SU-DHL-6 (cell line): ENCODE measurements around the gene ETV6.

Experiments used
- H2AFZ ChIP-seq: fragments of 200-600 bp; sonication (generic); 2 replicates; pipeline ENCODE4 v1.6.1; 2014; ENCODE audit warnings: low read depth, mild to moderate bottlenecking, moderate library complexity, mixed read lengths, antibody characterized with exemption, low read length; ENCODE audit not compliant: severe bottlenecking
- H3F3A ChIP-seq: fragments of 200-600 bp; shearing (Covaris generic); 2 replicates; pipeline ENCODE4 v1.6.0; 2016; ENCODE audit warnings: antibody characterized with exemption, mild to moderate bottlenecking; ENCODE audit not compliant: insufficient read depth
- H3K27ac ChIP-seq: fragments of 200-600 bp; sonication (generic); 2 replicates; pipeline ENCODE4 v1.5.1; 2016; ENCODE audit warnings: low read depth, mild to moderate bottlenecking, low read length, moderate library complexity, mixed read lengths
- H3K27me3 ChIP-seq: fragments of 200-600 bp; sonication (generic), shearing (Covaris generic); 2 replicates; pipeline ENCODE4 v1.6.0; 2014; ENCODE audit warnings: mild to moderate bottlenecking, low read length
- H3K36me3 ChIP-seq: fragments of 200-600 bp; sonication (generic); 2 replicates; pipeline ENCODE4 v1.6.1; 2014; ENCODE audit warnings: mild to moderate bottlenecking, low read length, mixed read lengths
- H3K4me2 ChIP-seq: fragments of 300-600, 200-600 bp; shearing (Covaris generic), sonication (generic); 2 replicates; pipeline ENCODE4 v1.6.0; 2014; ENCODE audit warnings: low read length, low read depth, mild to moderate bottlenecking; ENCODE audit not compliant: poor library complexity, severe bottlenecking
- H3K4me3 ChIP-seq: fragments of 200-600 bp; sonication (generic); 2 replicates; pipeline ENCODE4 v1.5.1; 2014; ENCODE audit warnings: antibody characterized with exemption, low read length, mild to moderate bottlenecking, mixed read lengths; ENCODE audit not compliant: insufficient read depth, poor library complexity, severe bottlenecking
- H3K79me2 ChIP-seq: fragments of 200-600 bp; sonication (generic); 2 replicates; pipeline ENCODE4 v1.6.1; 2014; ENCODE audit warnings: mild to moderate bottlenecking, low read length, moderate library complexity; ENCODE audit not compliant: insufficient read depth
- H3K9ac ChIP-seq: fragments of 200-600 bp; sonication (generic); 2 replicates; pipeline ENCODE4 v1.7.0; 2014; ENCODE audit warnings: mild to moderate bottlenecking, low read length
- H3K9me2 ChIP-seq: fragments of 200-600 bp; sonication (generic); replicated peaks from 2 replicates; pipeline ENCODE4 v1.6.1; 2014; ENCODE audit warnings: low read length; ENCODE audit not compliant: insufficient read depth
- H3K9me3 ChIP-seq: fragments of 200-600 bp; sonication (generic); 2 replicates; pipeline ENCODE4 v1.6.1; 2014; ENCODE audit warnings: low read length, mixed read lengths; ENCODE audit not compliant: insufficient read depth
- H4K20me1 ChIP-seq: fragments of 200-600 bp; sonication (generic); 2 replicates; pipeline ENCODE4 v1.6.1; 2014; ENCODE audit warnings: low read depth, mild to moderate bottlenecking, antibody characterized with exemption, low read length, moderate library complexity, mixed read lengths
- EZH2phosphoT487 ChIP-seq: fragments of 200-600 bp; sonication (generic), shearing (Covaris generic); conservative IDR thresholded peaks from 2 replicates; pipeline ENCODE4 v1.6.1; 2018; ENCODE audit warnings: mild to moderate bottlenecking, antibody characterized with exemption, low read length, moderate library complexity, mixed read lengths
- TF ChIP-seq, protein P1 (sequence below): fragments of 200-600 bp; sonication (generic); IDR thresholded peaks from one replicate; pipeline ENCODE4 v1.5.1; 2017; ENCODE audit warnings: antibody characterized with exemption, mild to moderate bottlenecking, low read length, moderate library complexity; ENCODE audit not compliant: insufficient read depth, poor library complexity, severe bottlenecking

ETV6 gene

DNA sequence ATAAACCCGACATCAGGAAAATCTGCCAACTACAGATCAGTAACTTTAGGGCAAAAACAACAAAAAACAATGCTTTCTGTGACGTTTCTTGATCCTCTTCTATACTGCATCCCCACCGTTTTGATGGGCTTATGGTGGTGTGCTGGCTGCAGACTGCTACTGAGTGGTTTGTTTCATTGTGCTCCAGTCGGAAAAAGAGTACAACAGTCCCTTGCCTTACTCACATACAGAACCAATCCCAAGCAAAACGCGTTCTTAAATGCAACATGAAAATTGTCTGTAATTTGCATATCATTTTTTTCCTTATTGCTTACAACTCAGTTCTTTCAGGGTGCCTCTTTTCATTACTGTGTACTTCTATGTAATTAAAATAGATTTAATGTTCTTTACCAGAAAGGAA, 2.3 kb downstream of the ETV6 start:
- Histone ChIP-seq H4K20me1 (no peaks in the 10 kb centered on the region), H3K9me3 (no peaks in the 10 kb centered on the region), H2AFZ (no peak overlapping the region), H3K27ac (no peak overlapping the region), H3K4me2 (no peak overlapping the region), H3K27me3 (no peaks in the 10 kb centered on the region), H3K9me2 (no peaks in the 10 kb centered on the region), H3K9ac (no peak overlapping the region), H3K4me3 (no peak overlapping the region), H3F3A (no peaks in the 10 kb centered on the region), H3K36me3 (no peaks in the 10 kb centered on the region), H3K79me2 (no peaks in the 10 kb centered on the region)
- TF ChIP-seq EZH2phosphoT487: no peak
- TF ChIP-seq, protein P1, sequence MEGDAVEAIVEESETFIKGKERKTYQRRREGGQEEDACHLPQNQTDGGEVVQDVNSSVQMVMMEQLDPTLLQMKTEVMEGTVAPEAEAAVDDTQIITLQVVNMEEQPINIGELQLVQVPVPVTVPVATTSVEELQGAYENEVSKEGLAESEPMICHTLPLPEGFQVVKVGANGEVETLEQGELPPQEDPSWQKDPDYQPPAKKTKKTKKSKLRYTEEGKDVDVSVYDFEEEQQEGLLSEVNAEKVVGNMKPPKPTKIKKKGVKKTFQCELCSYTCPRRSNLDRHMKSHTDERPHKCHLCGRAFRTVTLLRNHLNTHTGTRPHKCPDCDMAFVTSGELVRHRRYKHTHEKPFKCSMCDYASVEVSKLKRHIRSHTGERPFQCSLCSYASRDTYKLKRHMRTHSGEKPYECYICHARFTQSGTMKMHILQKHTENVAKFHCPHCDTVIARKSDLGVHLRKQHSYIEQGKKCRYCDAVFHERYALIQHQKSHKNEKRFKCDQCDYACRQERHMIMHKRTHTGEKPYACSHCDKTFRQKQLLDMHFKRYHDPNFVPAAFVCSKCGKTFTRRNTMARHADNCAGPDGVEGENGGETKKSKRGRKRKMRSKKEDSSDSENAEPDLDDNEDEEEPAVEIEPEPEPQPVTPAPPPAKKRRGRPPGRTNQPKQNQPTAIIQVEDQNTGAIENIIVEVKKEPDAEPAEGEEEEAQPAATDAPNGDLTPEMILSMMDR: no peak

DNA sequence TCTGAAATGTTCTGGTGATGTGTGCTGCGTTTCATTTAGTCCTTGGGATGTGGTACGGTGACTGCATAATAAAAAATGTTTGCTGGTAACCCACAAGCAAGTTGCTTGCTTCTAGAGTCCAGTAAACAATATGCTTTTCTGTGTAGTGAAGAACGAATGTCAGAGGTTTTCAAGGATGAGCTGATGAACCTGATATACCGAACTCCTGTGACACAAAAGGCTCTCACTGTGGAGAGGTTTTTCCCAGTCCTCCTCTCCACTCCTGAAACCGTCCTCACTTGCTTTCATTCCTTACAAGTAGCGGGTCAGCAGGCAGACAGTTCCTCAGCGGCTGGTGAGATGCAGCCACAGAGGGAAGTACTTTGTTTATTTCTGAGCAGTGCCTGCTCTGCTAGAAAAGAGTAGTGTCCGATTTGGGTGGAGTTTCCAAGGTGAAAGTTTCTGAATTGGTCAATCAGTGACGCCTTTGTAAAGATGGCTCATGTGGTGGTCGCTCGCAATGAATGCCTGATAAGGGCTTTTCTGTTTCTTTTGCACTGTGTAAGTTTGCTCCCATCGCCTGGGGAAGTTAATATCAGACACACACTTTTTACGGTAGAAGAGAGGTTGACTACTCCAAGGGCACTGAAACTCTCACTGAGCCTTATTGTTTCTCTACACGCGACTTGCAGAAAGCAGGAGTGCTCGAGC, 3.0 kb downstream of the ETV6 start:
- H3K27ac ChIP-seq: no peak overlapping the region
- H3K79me2 ChIP-seq: no peaks in the 10 kb centered on the region
- no peaks in the 10 kb centered on the region for H3K36me3 ChIP-seq
- TF ChIP-seq EZH2phosphoT487: no peak
- TF ChIP-seq, protein P1: no peak
- H3K27me3 ChIP-seq: no peaks in the 10 kb centered on the region
- H2AFZ ChIP-seq: no peak overlapping the region
- H3K9me3 ChIP-seq: no peaks in the 10 kb centered on the region
- H3F3A ChIP-seq: no peaks in the 10 kb centered on the region
- H3K9me2 ChIP-seq: no peaks in the 10 kb centered on the region
- no peak overlapping the region for H3K4me3 ChIP-seq
- no peaks in the 10 kb centered on the region for H4K20me1 ChIP-seq
- no peak overlapping the region for H3K4me2 ChIP-seq
- H3K9ac ChIP-seq: no peak overlapping the region

DNA sequence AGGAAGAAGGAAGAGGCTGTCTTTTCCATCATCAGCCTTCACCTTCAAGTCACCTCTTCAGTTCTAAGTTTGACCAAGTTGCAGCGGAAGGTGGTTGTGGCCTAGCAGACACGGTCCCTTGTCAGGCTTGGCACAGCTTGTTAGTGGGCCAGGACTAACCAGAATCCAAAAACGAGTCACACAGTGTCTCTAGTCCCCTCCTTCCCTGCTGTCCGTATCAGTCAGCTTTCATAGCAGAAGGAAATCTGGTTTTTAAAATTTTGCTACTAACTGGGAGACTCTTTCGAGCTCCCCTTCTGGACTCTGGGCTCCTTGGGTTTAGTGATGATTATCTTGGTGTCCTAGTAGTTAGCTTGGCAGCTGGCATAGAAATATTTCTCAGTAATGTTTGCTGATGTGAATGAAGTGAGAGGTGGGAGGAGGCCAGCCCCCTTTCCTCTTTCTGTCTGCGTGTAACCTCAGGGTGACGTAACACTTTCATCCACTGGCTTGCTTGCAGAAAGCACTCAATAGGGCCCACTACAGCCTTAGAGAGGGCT, 3.8 kb downstream of the ETV6 start:
- Histone ChIP-seq H2AFZ (no peak overlapping the region), H3K9ac (no peak overlapping the region)

More for the DNA sequence above, 3.8 kb downstream of the ETV6 start:
- no peaks in the 10 kb centered on the region for H3F3A ChIP-seq
- no peak overlapping the region for H3K4me3 ChIP-seq
- no peaks in the 10 kb centered on the region for H3K79me2 ChIP-seq
- no peaks in the 10 kb centered on the region for H3K27me3 ChIP-seq
- TF ChIP-seq, protein P1: no peak
- TF ChIP-seq EZH2phosphoT487: no peak
- H3K4me2 ChIP-seq: no peak overlapping the region
- no peaks in the 10 kb centered on the region for H4K20me1 ChIP-seq
- no peaks in the 10 kb centered on the region for H3K36me3 ChIP-seq
- H3K27ac ChIP-seq: no peak overlapping the region
- no peaks in the 10 kb centered on the region for H3K9me2 ChIP-seq
- H3K9me3 ChIP-seq: no peaks in the 10 kb centered on the region
